Activated CD4-positive, alpha-beta T cell treated with anti-CD3 and anti-CD28 coated beads, Interleukin-2, amount 50 U/mL, for 48 hours (primary cell): ENCODE measurements around the gene PAMR1.
"Not testable (repeated sequence)": the region's sequence is repeated elsewhere in the genome, so short reads cannot be mapped to it uniquely, and the experiment has no call there.

Experiments used
- DNase-seq, 2 experiments: peaks; one replicate each; pipeline ENCODE4 v3.0.0-alpha.2; 2020

The PAMR1 gene

GRCh38 chr11:35543481-35543880 lies 18.1 kb upstream of the PAMR1 start:
- no peak for DNase-seq

- DNase-seq, result no peak
These were observed 16.4 kb upstream of the PAMR1 start for GRCh38 chr11:35541621-35542375.

GRCh38 chr11:35540526-35540925 lies 15.1 kb upstream of the PAMR1 start:
- no peak for DNase-seq

GRCh38 chr11:35539781-35540281 lies 14.4 kb upstream of the PAMR1 start:
- DNase-seq, result no peak

GRCh38 chr11:35539256-35539655 lies 13.8 kb upstream of the PAMR1 start:
- no peak for DNase-seq

- DNase-seq, result no peak
These were observed 11.1 kb upstream of the PAMR1 start for GRCh38 chr11:35536470-35536869.

- no peak for DNase-seq
These were observed 5.8 kb upstream of the PAMR1 start for GRCh38 chr11:35531246-35531645.

GRCh38 chr11:35529971-35530495 lies 4.6 kb upstream of the PAMR1 start:
- DNase-seq, result no peak

- DNase-seq, result no peak
These were observed 965 bp upstream of the PAMR1 start for GRCh38 chr11:35526370-35526792.

GRCh38 chr11:35524780-35525179 lies 636 bp downstream of the PAMR1 start:
- DNase-seq, result no peak

GRCh38 chr11:35523861-35524260 lies 1.6 kb downstream of the PAMR1 start:
- DNase-seq, result no peak

GRCh38 chr11:35523331-35523768 lies 2.1 kb downstream of the PAMR1 start:
- no peak for DNase-seq

GRCh38 chr11:35522091-35522490 lies 3.3 kb downstream of the PAMR1 start:
- not testable (repeated sequence) for DNase-seq

- no peak for DNase-seq
These were observed 5.0 kb downstream of the PAMR1 start for GRCh38 chr11:35520376-35520775.

GRCh38 chr11:35518766-35519165 lies 6.7 kb downstream of the PAMR1 start:
- no peak for DNase-seq

GRCh38 chr11:35517481-35517880 lies 7.9 kb downstream of the PAMR1 start:
- no peak for DNase-seq

- no peak for DNase-seq
These were observed 9.0 kb downstream of the PAMR1 start for GRCh38 chr11:35516403-35516802.

GRCh38 chr11:35515224-35515623 lies 10.2 kb downstream of the PAMR1 start:
- DNase-seq, result no peak

- DNase-seq, result no peak
These were observed 10.9 kb downstream of the PAMR1 start for GRCh38 chr11:35514481-35514880.

- no peak for DNase-seq
These were observed 13.8 kb downstream of the PAMR1 start for GRCh38 chr11:35511666-35512065.

GRCh38 chr11:35507688-35508087 lies 17.7 kb downstream of the PAMR1 start:
- DNase-seq, result no peak

GRCh38 chr11:35501776-35502175 lies 23.6 kb downstream of the PAMR1 start:
- no peak for DNase-seq

- DNase-seq, result no peak
These were observed 24.7 kb downstream of the PAMR1 start for GRCh38 chr11:35500744-35501143.

- DNase-seq, result no peak
These were observed 29.0 kb downstream of the PAMR1 start for GRCh38 chr11:35496416-35496815.
